Measurements from ENCODE around the gene OR10A5. TPM values are rescaled to one million over a fixed set of nuclear protein-coding genes. Genes with fewer than 3 reads are reported as not detected.
"Not testable (repeated sequence)": the region's sequence is repeated elsewhere in the genome, so short reads cannot be mapped to it uniquely, and the experiment has no call there.

Gene OR10A5
- polyA plus RNA-seq, 3 donors = not detected

GRCh38 chr11:6862961-6863360 is 17.5 kb downstream of the OR10A5 start, which contains the start of gene OR10A2:
Gene OR10A2, plus strand, starts transcription at chr11:6863057. Its CDS starts 6,698 bp downstream, at chr11:6869755.
- no peak for DNase-seq (ENCODE audit: extremely low read depth in 1 of 11, low read depth in 9 of 11, low spot score in 4 of 11)

DNA sequence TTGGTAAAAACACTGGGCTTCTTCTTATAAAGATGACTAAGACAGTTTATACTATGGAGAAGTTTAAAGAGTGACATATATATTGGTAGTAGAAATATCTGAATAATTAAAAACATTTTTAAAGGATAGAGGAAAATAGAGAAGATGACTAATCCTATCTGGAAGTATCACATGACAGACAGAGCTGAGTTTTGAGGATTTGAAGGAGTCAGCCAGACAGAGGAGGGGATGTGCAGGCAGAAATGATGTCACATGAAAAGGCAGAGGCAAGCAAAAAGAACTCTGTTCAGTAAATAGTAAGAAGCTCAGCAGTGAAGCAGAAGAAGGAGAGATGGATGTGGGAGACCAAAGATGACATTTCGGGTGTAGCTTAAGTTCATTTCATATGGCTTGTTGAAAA is 19.0 kb downstream of the OR10A5 start:
- DNase-seq (ENCODE audit: extremely low read depth in 1 of 11, low read depth in 9 of 11, low spot score in 4 of 11) = no peak

- no peak for DNase-seq (ENCODE audit: extremely low read depth in 1 of 11, low read depth in 9 of 11, low spot score in 4 of 11)
These were observed 25.8 kb downstream of the OR10A5 start for GRCh38 chr11:6871278-6871677.

GRCh38 chr11:6875761-6876160 is 30.3 kb downstream of the OR10A5 start:
- DNase-seq (ENCODE audit: extremely low read depth in 1 of 11, low read depth in 9 of 11, low spot score in 4 of 11) = no peak

DNA sequence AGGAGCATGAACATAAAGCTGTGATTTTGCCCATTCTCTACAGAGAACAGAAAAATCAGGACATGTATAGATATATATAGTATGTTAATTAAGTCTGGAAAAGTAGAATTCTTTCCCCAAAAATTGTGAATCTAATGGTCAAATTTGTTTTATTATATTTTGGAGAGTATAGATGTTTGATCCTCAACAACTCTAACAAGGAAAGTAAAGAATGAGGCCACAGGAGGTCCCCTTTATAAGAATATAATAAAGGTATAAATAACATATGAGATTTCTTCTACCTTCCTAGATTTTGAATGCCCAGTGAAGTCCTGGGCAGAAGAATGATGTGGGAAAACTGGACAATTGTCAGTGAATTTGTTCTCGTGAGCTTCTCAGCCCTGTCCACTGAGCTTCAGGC is 30.8 kb downstream of the OR10A5 start, which contains the start of gene OR10A4:
Gene OR10A4 (plus strand): TSS at position 301 of the 400 bp plus-strand sequence. CDS start 23 bp downstream, at position 324.
- no peak for DNase-seq (ENCODE audit: extremely low read depth in 1 of 11, low read depth in 9 of 11, low spot score in 4 of 11)

DNA sequence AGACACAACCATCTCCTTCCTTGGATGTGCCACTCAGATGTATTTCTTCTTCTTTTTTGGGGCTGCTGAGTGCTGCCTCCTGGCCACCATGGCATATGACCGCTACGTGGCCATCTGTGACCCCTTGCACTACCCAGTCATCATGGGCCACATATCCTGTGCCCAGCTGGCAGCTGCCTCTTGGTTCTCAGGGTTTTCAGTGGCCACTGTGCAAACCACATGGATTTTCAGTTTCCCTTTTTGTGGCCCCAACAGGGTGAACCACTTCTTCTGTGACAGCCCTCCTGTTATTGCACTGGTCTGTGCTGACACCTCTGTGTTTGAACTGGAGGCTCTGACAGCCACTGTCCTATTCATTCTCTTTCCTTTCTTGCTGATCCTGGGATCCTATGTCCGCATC is 31.4 kb downstream of the OR10A5 start:
- no peak for DNase-seq (ENCODE audit: extremely low read depth in 1 of 11, low read depth in 9 of 11, low spot score in 4 of 11)

DNA sequence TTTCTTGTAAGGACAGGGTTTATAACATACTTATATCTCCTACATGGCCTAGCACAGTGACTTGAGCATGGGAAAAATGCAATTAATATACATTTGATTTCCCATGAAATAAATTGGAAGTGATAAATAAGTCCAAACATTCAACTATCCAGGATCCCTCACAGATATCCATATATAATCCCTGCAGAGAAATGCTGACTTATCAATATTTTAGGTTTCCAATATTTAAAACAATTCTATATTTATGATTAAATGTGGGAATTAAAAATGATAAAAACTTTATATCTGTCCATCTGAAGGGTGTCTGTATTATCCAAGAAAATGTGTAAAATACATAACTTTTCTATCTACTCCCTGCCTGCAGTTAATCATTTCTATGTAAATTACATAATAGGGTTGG is 37.3 kb downstream of the OR10A5 start:
- no peak for DNase-seq (ENCODE audit: extremely low read depth in 1 of 11, low read depth in 9 of 11, low spot score in 4 of 11)

DNA sequence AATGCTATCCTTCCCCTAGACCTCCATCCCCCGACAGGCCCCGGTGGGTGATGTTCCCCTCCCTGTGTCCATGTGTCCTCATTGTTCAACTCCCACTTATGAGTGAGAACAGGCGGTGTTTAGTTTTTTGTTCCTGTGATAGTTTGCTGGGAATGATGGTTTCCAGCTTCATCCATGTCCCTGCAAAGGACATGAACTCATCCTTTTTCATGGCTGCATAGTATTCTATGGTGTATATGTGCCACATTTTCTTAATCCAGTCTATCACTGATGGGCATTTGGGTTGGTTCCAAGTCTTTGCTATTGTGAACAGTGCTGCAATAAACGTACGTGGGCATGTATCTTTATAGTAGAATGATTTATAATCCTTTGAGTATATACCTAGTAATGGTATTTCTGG is 42.2 kb downstream of the OR10A5 start:
- not testable (repeated sequence) for DNase-seq (ENCODE audit: extremely low read depth in 1 of 11, low read depth in 9 of 11, low spot score in 4 of 11)

- DNase-seq (ENCODE audit: extremely low read depth in 1 of 11, low read depth in 9 of 11, low spot score in 4 of 11) = no peak
These were observed 43.3 kb downstream of the OR10A5 start for GRCh38 chr11:6888830-6889229.

GRCh38 chr11:6889835-6890234 is 44.4 kb downstream of the OR10A5 start:
- no peak for DNase-seq (ENCODE audit: extremely low read depth in 1 of 11, low read depth in 9 of 11, low spot score in 4 of 11)

DNA sequence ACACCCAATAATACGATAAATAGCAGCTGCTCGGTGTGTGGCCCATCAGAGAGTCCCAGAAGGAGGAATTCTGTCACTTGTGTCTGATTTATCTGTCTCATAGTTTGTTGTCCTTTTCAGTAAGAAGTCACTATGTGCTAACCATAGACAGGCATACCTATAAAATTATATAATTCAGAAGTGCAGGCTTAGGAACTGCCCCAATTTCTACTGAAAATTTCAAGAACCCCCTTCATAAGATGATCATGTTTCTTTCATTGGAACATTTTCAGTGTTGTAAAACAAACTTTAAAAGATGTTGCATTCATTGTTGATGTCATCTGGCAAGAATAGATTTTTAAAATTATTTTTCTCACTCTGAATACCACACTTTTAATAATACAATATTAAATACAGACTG is 46.9 kb downstream of the OR10A5 start, which contains the start of gene OR2D2:
Gene OR2D2 (minus strand): TSS at position 101 of the 400 bp plus-strand sequence. CDS start 0 bp downstream, at position 101.
- no peak for DNase-seq (ENCODE audit: extremely low read depth in 1 of 11, low read depth in 9 of 11, low spot score in 4 of 11)

GRCh38 chr11:6894097-6894496 is 48.6 kb downstream of the OR10A5 start:
- no peak for DNase-seq (ENCODE audit: extremely low read depth in 1 of 11, low read depth in 9 of 11, low spot score in 4 of 11)

- DNase-seq (ENCODE audit: extremely low read depth in 1 of 11, low read depth in 9 of 11, low spot score in 4 of 11) = no peak
These were observed 49.5 kb downstream of the OR10A5 start for GRCh38 chr11:6895010-6895409.

Other genes starting within 250 kb of the OR10A5 start
- gene RRP8, start 242.1 kb upstream of the OR10A5 start, polyA plus RNA-seq (ENCODE audit: insufficient read length in 3 of 3) = 10 to 100 TPM; 21.0 to 25.8 (median 21.5) TPM
- gene ILK, start 241.9 kb upstream of the OR10A5 start, polyA plus RNA-seq (ENCODE audit: insufficient read length in 3 of 3) = 100 to 1,000 TPM; 137 to 165 (median 154) TPM
- 10 to 100 TPM; 74.3 to 88.5 (median 75.2) TPM for gene TAF10, start 233.5 kb upstream of the OR10A5 start, polyA plus RNA-seq (ENCODE audit: insufficient read length in 3 of 3)
- gene TPP1, start 226.3 kb upstream of the OR10A5 start, polyA plus RNA-seq (ENCODE audit: insufficient read length in 3 of 3) = 100 to 1,000 TPM; 115 to 127 (median 115) TPM
- gene DCHS1, start 189.9 kb upstream of the OR10A5 start, polyA plus RNA-seq (ENCODE audit: insufficient read length in 3 of 3) = 10 to 100 TPM; 29.1 to 43.4 (median 34.7) TPM
- 10 to 100 TPM; 62.5 to 71.5 (median 69.2) TPM for gene MRPL17, start 162.3 kb upstream of the OR10A5 start, polyA plus RNA-seq (ENCODE audit: insufficient read length in 3 of 3)
- gene OR2AG2, start 73.7 kb upstream of the OR10A5 start, polyA plus RNA-seq (ENCODE audit: insufficient read length in 3 of 3) = under 1 TPM in 2 of 3 donors, not detected in 1; 0.09 to 0.12 TPM
- under 1 TPM in 1 of 3 donors, not detected in 2; 0.09 TPM for gene OR2AG1, start 62.7 kb upstream of the OR10A5 start, polyA plus RNA-seq (ENCODE audit: insufficient read length in 3 of 3)
- gene OR6A2, start 46.0 kb upstream of the OR10A5 start, polyA plus RNA-seq (ENCODE audit: insufficient read length in 3 of 3) = under 1 TPM in 2 of 3 donors, not detected in 1; 0.03 to 0.05 TPM
- gene OR10A2, start 17.4 kb downstream of the OR10A5 start, polyA plus RNA-seq (ENCODE audit: insufficient read length in 3 of 3) = under 1 TPM in 1 of 3 donors, not detected in 2; 0.03 TPM
- not detected for gene OR10A4, start 30.9 kb downstream of the OR10A5 start, polyA plus RNA-seq (ENCODE audit: insufficient read length in 3 of 3)
- gene OR2D2, start 46.8 kb downstream of the OR10A5 start, polyA plus RNA-seq (ENCODE audit: insufficient read length in 3 of 3) = not detected
- gene OR2D3, start 75.3 kb downstream of the OR10A5 start, polyA plus RNA-seq (ENCODE audit: insufficient read length in 3 of 3) = not detected
- 1 to 10 TPM; 2.5 to 3.3 (median 3.0) TPM for gene ZNF215, start 80.7 kb downstream of the OR10A5 start, polyA plus RNA-seq (ENCODE audit: insufficient read length in 3 of 3)
- gene ZNF214, start 174.7 kb downstream of the OR10A5 start, polyA plus RNA-seq (ENCODE audit: insufficient read length in 3 of 3) = 10 to 100 TPM; 12.3 to 13.1 (median 12.7) TPM
- gene NLRP14, start 174.8 kb downstream of the OR10A5 start, polyA plus RNA-seq (ENCODE audit: insufficient read length in 3 of 3) = 1 to 10 TPM in 1 of 3 donors, under 1 TPM in 2; 0.67 to 1.1 (median 0.68) TPM
- gene RBMXL2, start 243.3 kb downstream of the OR10A5 start, polyA plus RNA-seq (ENCODE audit: insufficient read length in 3 of 3) = under 1 TPM in 2 of 3 donors, not detected in 1; 0.10 to 0.18 TPM